Measurements from ENCODE around the gene SPTLC2. TPM values are rescaled to one million over a fixed set of nuclear protein-coding genes. Genes with fewer than 3 reads are reported as not detected.

The SPTLC2 gene
- total and polyA plus RNA-seq, 7 donors = 2.4 to 9.0 (median 5.8) TPM

DNA sequence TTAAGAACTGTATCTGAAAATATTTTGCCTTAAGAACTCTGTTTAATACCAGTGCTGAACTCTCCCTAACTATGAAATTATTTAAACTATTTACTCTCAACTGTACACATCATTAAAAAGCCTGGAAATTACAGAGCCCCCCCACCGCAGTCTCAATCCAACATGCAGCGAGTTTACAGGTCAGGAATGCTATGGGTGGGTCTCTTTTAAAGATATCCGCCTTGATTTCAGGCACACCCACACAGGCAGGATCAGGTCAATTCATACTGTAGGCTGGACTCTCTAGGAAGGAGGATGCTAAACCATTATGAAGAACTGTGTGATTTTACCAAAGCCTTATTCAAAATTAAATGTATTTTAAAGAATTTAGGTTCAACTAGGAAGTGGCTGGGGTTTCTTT lies 16.5 kb downstream of the SPTLC2 start:
- no peak for DNase-seq
- WGBS, 3 donors = 35 to 41% (median 37%) methylated on average over 3 of the region's 3 CpGs
- Histone ChIP-seq H3K9me3 (no peaks in the 10 kb centered on the region), H3K36me3 (ENCODE audit: insufficient read depth in 1 of 2, low read depth in 1 of 2) (peaks cover 0 to 21% of the 10 kb centered on the region in 2 donors), H3K4me1 (peaks cover 7% of the 10 kb centered on the region), H3K4me3 (no peak overlapping the region), H3K27me3 (ENCODE audit: insufficient read depth in 3 of 3, low read length in 2 of 3) (no peaks in the 10 kb centered on the region), H3K27ac (no peak overlapping the region)
- intact Hi-C loops (cut with DNase I) = no loop called here
- TF ChIP-seq, protein P1, sequence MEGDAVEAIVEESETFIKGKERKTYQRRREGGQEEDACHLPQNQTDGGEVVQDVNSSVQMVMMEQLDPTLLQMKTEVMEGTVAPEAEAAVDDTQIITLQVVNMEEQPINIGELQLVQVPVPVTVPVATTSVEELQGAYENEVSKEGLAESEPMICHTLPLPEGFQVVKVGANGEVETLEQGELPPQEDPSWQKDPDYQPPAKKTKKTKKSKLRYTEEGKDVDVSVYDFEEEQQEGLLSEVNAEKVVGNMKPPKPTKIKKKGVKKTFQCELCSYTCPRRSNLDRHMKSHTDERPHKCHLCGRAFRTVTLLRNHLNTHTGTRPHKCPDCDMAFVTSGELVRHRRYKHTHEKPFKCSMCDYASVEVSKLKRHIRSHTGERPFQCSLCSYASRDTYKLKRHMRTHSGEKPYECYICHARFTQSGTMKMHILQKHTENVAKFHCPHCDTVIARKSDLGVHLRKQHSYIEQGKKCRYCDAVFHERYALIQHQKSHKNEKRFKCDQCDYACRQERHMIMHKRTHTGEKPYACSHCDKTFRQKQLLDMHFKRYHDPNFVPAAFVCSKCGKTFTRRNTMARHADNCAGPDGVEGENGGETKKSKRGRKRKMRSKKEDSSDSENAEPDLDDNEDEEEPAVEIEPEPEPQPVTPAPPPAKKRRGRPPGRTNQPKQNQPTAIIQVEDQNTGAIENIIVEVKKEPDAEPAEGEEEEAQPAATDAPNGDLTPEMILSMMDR (IDR thresholded peaks at IDR 0.05) = no peak
- ATAC-seq = no peak

DNA sequence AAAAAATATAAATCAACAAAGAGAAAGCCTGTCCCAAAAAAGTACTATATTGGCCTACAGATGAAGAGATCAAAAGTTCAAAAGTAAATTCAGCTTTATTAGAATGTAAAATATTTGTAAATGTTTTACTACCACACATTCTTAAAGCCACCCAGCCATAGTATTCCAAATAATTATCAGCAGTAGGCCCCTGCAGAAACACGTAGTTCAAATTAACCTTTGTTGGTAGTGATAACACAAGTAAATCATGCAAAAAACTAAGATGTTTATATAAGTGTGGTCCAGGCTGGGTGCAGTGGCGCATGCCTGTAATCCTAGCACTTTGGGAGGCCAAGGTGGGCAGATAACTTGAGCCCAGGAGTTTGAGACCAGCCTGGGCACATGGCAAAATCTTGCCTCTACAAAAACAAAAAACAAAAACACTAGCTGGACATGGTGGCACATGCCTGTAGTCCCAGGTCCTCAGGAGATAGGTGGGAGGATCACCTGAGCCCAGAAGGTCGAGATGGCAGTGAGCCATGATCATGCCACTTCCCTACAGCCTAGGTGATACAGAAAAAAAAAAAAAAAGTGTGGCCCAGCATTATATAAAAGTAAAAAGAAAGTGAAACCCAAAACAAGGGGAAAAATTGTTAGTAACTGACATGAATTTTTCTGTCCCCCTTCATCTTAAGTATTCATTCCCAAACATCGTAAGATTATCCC lies 17.9 kb downstream of the SPTLC2 start:
- ATAC-seq = no peak
- DNase-seq = no peak
- Histone ChIP-seq H3K27me3 (ENCODE audit: insufficient read depth in 3 of 3, low read length in 2 of 3) (no peaks in the 10 kb centered on the region), H3K4me1 (peaks cover 7% of the 10 kb centered on the region), H3K9me3 (no peaks in the 10 kb centered on the region), H3K27ac (no peak overlapping the region), H3K36me3 (ENCODE audit: insufficient read depth in 1 of 2, low read depth in 1 of 2) (peaks cover 0 to 21% of the 10 kb centered on the region in 2 donors), H3K4me3 (no peak overlapping the region)
- TF ChIP-seq, protein P1 (IDR thresholded peaks at IDR 0.05) = no peak
- 67 to 75% (median 69%) methylated on average over 4 of the region's 4 CpGs for WGBS, 3 donors
- intact Hi-C loops (cut with DNase I) = no loop called here

DNA sequence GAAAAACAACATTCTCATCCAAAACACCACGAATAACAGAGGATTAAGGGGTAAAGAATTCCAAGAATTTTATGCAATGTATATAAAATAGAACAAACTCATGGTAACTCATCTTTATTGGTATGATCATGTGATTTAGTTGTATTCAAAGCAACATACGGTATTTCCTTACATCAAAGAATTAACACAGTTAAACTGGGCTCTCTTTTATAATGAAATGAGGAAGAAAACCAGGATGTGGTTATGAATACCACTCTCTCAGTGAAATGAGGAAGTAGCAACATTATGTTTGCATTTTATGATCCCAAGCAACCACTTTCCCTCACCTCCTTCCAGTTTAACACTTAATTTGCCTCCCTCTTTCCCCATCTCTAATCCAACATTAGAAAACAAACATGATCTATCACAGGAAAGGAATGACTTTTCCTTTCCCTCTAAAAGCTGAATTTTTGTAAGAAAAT lies 22.9 kb downstream of the SPTLC2 start:
- peaks cover 0 to 21% of the 10 kb centered on the region in 2 donors for H3K36me3 ChIP-seq (ENCODE audit: insufficient read depth in 1 of 2, low read depth in 1 of 2)
- 51 to 55% (median 53%) methylated on average over 2 of the region's 2 CpGs for WGBS, 3 donors
- ATAC-seq (no peak), DNase-seq (no peak)
- no peaks in the 10 kb centered on the region for H3K4me1 ChIP-seq
- H3K27me3 ChIP-seq (ENCODE audit: insufficient read depth in 3 of 3, low read length in 2 of 3) = no peaks in the 10 kb centered on the region
- no peaks in the 10 kb centered on the region for H3K9me3 ChIP-seq
- TF ChIP-seq, protein P1 (IDR thresholded peaks at IDR 0.05) = no peak
- H3K4me3 ChIP-seq = no peak overlapping the region
- intact Hi-C loops (cut with DNase I) = no loop called here
- no peak overlapping the region for H3K27ac ChIP-seq

DNA sequence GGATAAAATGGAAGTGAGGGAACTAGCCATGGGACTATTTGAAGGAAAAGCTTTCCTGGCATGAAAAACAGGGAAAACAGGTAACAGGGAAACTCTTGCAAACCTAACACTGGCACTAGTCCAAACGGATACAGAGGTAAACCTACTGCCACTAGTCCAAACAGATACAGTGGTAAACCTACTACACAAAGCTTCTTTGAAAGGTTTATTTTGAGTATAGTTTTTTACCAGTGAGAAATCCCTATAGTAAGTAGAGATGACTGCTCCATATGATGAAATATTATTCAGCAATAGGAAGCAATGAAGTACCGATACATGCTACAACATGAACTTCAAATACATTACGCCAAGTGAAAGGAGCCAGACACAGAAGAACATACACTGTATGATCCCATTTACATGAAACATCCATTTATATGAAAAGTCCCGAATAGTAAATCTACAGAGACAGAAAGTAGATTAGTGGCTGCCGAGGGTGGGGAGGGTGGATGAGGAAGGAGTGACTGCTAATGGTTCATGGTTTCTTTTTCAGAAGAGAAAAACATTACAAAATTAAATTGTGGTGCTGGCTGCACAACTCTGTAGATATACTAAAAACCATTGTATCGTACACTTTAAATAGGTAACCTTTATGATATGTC lies 25.5 kb downstream of the SPTLC2 start:
- TF ChIP-seq, protein P1 (IDR thresholded peaks at IDR 0.05) = no peak
- ATAC-seq = no peak
- WGBS, 3 donors = 74 to 82% (median 79%) methylated on average over 6 of the region's 6 CpGs
- H3K4me1 ChIP-seq = no peaks in the 10 kb centered on the region
- no peaks in the 10 kb centered on the region for H3K27me3 ChIP-seq (ENCODE audit: insufficient read depth in 3 of 3, low read length in 2 of 3)
- H3K27ac ChIP-seq = no peak overlapping the region
- no peak for DNase-seq
- H3K9me3 ChIP-seq = no peaks in the 10 kb centered on the region
- no peak overlapping the region for H3K4me3 ChIP-seq
- intact Hi-C loops (cut with DNase I) = no loop called here
- peaks cover 0 to 9% of the 10 kb centered on the region in 2 donors for H3K36me3 ChIP-seq (ENCODE audit: insufficient read depth in 1 of 2, low read depth in 1 of 2)

Measured in psoas muscle (tissue), 8 donors.